Esophagus squamous epithelium (tissue), 4 donors: ENCODE data around the gene RMND1.

Experiments
- POLR2A ChIP-seq, 4 donors: fragments of 450-650 bp; IDR thresholded peaks; one replicate each; pipeline ENCODE4 v1.6.1; 2017; ENCODE audit warnings: antibody characterized with exemption in 4 of 4, mild to moderate bottlenecking in 4 of 4, moderate library complexity in 3 of 4
- TF ChIP-seq, protein P1 (sequence below), 6 experiments: fragments of 450-650 bp in 4 of 6; fragments of 200-600 bp in 2 of 6; sonication (generic) in 2 of 6; IDR thresholded peaks; one replicate each; pipeline ENCODE4 v1.5.1; 2016 to 2019; ENCODE audit warnings: antibody characterized with exemption in 6 of 6, mild to moderate bottlenecking in 4 of 6, moderate library complexity in 4 of 6

DNA sequence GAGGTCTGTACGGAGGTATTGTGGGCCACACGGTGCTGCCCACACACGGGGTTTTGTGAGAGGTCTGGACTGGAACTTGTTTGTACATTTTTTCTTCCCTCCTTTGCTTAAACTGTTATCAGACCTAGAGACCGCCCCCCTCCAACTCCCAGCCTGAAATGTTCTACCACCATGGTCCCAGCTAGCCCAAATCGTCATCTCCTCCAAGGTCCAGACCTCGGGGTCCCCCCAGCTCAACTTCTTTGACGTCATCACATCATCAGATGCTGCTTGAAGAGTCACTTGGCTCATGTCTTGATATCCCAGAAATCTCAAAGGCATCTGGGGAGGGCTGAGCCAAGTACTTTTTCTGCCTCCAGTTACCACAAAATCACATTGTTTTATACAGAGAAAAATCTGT, 39.1 kb upstream of the RMND1 start:
- TF ChIP-seq, protein P1, sequence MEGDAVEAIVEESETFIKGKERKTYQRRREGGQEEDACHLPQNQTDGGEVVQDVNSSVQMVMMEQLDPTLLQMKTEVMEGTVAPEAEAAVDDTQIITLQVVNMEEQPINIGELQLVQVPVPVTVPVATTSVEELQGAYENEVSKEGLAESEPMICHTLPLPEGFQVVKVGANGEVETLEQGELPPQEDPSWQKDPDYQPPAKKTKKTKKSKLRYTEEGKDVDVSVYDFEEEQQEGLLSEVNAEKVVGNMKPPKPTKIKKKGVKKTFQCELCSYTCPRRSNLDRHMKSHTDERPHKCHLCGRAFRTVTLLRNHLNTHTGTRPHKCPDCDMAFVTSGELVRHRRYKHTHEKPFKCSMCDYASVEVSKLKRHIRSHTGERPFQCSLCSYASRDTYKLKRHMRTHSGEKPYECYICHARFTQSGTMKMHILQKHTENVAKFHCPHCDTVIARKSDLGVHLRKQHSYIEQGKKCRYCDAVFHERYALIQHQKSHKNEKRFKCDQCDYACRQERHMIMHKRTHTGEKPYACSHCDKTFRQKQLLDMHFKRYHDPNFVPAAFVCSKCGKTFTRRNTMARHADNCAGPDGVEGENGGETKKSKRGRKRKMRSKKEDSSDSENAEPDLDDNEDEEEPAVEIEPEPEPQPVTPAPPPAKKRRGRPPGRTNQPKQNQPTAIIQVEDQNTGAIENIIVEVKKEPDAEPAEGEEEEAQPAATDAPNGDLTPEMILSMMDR (IDR thresholded peaks at IDR 0.05), result no peak
- no peak for TF ChIP-seq POLR2A (IDR thresholded peaks at IDR 0.05)
